GM21786 (cell line): ENCODE results near the gene KCNJ2.
A peak's percentile ranks its signal among the peaks of the same experiment; 100 is the strongest.

Experiments
- ATAC-seq: cut with Tn5 transposase; IDR thresholded peaks from one replicate; pipeline ENCODE4 v1.9.1; 2021; ENCODE audit not compliant: unreplicated experiment

KCNJ2 gene

DNA sequence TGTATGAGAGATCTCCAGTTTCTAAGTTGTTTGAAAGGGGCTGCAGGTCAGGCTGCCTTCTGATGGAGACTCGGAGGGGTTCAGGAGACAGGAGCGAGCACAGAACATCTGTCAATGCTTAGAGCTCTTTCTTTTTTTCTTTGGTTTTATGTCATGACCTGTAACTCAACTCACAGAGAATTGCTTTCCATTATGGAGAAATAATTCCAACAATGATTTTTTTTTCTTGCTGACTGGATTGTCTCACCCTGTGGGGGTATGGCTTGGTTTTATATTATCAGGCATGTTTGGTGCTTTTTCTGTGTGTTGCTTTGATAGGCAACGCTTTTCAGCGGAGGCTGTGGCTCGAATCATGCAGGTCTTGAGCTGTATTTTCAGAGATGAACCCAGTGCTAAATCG, 10.7 kb upstream of the KCNJ2 start:
- no peak for ATAC-seq

DNA sequence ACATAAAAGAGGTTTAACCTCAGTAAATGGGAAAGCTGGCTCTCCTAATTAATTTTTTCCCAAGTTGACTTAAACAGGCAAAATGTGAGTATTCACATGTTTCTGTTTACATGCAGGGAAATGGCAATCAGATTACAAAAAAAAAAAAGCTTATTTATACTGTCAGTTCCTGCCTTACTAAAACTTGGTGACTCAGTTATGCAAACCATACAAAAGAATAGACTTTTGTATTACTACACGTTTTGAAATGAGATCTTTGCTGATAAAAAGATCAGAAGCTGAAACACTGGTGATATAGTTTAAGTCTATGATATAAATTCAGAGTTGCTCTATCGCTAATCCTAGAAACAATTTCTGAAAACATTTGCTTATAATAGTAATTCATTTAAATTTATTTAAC, 9.4 kb upstream of the KCNJ2 start:
- no peak for ATAC-seq

DNA sequence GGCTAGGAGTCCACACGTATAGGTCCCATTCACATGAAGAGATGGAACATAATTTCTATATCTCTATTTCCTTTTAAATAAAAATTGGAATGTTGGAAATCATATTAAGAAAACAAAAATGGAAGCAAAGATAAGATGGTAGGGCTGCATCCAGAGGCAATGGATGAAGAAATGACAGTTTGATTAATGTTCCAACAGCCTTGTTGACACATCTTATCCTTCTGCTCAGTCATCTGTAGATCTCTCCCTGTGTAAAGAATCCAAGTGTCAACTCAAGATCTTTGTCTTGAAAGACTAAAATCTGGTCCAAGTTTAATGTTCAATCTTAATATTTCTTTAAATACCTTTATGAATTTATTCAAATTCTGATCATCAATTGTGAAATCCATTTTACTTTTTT, 7.8 kb upstream of the KCNJ2 start:
- ATAC-seq: no peak

DNA sequence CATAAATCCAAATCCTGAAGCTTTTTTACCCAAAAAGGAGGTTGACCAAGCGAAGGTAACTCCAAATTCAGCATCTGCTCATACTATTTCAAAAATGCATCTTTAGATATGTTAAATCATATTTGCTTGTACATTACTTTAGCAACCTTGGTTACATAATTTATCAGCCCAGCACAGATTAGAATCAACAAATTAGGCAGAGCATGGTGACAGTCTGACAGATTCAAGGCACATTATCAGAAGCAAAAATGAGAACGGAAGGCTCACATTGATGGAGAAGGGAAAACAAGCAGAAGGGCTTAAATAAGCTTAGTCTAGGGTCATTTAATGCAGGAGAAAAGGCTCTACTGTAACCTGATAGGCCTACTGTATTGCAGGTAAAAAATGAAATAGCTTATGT, 3.9 kb upstream of the KCNJ2 start:
- ATAC-seq: no peak

DNA sequence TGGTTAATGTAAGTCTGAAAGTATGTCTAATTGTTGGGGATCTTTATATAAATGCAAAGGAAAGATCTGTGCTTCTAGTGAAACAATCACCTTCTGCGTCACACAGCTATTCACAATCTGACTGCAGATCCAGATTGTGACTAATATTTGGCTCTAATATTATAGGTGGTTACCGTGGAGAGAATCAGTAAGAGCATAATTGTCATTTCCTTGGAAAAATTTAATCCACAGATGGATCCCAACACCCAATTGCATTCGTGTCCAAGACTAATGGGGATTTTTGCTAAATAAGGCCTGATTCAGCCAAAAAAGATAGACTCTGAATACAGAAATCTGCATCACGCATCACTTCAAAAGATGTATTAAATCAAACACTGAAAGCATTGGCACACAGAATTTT, 2.7 kb upstream of the KCNJ2 start:
- ATAC-seq: no peak

DNA sequence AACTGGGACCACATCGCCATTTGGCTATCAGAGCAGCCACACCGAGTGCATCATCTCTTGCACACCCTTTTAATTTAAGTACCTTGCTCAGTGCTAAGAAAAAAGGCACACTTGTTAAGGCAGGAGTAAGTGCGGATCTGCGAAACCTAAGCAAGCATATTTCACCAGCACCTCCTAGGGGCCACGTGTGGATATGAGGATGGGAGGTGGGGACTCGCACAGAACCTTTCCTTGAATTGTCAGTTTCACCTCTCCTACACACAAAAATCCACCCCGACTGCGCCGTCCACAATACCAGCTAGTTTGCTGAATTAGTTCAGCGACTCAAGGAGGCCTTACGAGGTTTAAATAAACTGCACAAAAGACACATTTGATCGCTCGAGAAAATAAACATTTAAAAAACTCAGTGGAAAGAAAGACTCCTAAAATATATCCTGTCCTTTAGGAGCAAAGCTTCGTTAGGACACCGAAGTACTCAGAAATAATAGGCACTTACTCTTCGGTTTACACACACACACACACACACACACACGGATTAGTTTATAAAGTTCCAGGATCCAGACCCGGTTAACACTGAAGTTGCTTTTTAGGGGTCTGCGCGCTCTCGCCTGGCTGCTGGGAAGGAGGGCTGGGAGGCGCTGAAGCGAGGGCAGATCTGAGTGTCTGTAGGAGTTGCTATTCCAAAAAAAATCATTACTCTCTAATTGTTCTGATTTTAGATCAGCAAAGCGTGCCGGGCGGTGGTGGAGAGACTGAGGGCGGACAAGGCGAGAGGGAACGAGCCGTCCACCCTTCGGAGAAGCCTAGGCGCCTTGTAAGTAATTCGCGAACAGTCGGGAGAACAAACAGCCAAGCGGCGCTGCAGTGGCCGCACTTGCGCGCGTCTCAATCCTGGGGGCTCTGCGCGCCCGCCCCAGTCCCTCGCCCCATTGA, 1.0 kb upstream of the KCNJ2 start:
- ATAC-seq: peak; percentile 27

DNA sequence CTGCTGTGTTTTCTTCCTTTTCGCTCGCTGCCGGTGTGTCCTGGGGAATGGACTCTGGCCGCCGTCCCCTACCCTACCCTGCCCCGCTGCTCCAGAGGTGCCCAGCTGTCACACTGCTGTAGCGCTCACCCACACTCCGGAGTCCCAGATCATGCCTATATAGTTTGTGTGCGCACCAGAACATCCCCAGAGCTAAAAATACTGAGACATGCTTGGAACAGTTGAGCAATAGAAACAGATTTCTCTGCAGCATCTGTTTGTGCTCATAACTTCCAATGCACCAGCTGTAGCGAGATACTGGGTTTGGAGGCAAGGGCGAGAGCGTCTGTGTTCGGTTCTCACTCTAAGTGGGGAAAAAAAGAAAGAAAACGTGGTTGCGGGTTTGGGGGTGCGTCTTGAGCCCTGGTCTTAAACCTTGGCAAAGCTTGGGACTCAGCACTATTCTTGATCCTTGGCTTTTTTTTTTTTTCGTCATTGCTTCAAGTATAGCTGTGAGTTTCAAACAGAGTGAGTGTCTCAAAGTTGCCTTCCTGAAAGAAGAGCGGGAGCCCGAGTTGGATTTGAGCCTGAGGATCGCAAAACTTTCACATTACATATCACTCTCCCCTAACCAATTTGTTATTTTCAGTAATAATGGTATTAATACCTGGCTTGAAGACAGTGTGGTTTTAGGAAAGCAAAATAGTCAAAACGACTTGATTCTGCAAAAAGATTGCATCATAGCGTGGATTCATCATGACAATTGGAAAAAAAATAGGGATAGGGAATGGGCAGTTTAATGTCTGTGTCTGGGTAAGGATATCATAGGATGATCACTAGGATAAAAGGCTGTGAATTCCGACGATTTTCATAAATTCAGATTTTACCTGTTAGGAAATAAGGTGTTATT, 621 bp downstream of the KCNJ2 start:
- ATAC-seq: no peak

DNA sequence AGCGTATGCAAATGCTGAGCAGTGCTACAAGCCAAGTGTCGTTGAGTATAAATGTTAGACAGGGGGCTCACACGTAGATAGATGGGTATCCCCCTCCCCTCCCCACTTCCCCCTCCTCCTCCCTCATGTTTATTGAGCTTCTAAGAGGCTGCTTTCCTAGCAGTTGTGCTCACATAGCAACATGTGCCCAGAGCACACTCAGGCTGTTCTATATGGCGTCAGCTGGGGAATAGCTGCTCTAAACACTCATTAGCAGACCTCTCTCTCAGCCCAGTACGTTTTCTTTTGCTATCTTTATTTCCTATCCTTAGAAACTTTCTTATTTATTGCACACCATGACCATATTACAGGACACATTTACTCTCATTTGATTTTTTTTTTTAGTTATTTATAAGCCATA, 1.8 kb downstream of the KCNJ2 start:
- no peak for ATAC-seq

DNA sequence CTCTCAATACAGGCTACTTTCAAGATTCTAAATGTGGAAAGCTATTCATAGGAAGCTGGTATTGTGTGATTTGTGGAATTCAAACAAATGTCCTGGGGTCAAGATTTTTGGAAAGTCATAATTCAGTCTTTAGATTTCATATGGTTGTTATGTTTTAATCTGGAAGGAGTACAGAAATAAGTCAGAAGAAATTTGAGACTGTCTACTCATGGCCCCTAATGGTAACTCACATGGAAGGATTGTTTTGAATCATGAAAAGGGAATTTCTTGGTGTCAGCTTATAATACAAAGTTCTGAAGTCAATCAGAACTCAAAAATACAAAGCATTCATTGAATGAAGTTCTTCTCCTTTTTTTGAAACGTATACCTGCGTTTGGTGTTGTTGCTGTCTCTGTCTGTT, 3.1 kb downstream of the KCNJ2 start:
- ATAC-seq: no peak

DNA sequence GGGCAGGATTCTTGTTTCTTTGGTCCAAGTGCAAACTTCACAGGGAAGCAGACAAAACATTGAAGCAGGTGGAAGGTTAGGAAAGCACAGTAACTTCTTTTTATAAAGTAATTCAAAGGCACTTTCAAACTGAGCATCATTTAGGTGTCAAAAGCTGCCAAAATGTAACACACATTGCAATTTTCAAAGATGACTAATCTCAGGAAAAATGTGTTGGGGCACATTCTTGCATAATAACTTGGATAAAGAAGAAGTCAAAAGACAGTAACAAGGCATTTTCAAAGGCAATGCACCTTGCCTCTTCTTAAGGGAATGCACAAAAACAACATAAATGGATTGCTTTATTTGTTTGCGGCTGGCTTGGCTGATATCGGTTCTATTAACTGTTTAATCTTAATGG, 3.6 kb downstream of the KCNJ2 start:
- no peak for ATAC-seq

DNA sequence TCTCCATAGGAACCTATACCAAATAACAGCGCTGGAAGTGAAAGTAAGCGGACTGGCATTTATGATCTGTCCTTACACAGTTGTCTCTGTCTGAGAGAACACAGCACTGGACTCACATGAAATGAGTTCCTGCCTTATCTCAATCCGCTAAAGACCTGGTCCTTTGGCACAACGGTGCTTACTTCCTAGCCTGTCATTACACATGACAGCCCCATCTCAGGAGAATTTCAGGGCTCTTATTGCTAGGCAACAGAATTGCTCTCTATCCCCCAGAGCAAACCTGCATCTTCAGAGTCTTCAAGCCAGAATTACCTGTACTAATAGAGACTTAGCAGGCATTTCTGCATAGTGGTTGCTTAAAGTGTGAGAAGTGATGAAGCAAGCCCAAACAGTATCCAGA, 4.3 kb downstream of the KCNJ2 start:
- ATAC-seq: no peak

DNA sequence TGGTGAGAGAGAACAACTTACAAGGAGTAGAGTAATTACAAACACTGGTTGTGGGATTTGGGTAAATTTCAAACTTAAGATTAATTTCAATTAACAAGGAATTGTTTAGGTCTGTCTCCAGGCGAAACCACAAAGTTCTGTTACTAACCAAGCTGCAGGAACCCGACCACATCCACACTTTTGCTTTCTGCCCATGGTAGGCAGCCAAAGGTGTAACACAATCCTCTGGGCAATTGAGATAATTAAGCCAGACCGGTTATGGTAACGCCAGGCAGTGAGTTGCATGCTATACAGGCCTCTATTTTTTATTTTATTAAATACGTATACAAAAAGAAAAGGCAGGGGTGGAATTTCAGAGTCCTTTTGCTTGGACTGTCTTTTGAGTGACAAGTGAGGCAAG, 12.0 kb downstream of the KCNJ2 start:
- no peak for ATAC-seq

DNA sequence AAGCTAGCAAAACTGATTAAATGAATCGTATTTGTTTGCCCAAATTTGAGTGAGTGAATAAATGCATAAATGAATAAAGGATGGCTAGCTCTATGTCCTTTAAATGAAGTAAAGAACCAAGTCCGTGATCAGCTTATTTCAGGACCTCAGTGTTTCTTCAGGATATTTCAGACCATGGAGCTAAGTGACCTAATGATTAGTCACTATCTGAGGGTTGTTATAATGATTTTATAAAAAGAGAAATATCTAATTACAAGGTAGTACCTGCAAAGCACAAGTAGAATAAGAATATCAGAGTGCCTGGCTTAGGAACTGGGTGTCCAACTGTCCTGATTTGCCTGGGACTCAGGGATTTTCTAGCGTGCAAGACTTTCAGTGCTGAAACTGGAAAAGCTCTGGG, 12.5 kb downstream of the KCNJ2 start:
- no peak for ATAC-seq

DNA sequence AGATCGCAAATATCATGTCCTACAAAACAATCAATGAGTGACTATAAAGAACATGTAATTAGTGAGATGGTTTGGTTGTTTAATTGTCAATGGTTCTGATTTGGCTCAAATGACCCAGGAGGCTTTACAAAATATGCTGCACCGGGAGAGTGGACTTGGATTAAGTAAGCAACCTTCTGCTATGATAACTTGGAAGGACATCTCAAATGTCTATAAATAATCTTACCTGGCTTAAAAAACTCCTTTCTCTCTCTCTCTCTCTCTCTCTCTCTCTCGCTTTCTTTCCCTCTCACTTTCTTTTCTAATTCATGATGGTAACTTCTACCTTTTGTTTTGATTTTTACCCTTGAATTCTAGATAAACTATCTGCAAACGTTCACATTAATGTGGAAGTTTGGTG, 14.2 kb downstream of the KCNJ2 start:
- ATAC-seq: no peak

DNA sequence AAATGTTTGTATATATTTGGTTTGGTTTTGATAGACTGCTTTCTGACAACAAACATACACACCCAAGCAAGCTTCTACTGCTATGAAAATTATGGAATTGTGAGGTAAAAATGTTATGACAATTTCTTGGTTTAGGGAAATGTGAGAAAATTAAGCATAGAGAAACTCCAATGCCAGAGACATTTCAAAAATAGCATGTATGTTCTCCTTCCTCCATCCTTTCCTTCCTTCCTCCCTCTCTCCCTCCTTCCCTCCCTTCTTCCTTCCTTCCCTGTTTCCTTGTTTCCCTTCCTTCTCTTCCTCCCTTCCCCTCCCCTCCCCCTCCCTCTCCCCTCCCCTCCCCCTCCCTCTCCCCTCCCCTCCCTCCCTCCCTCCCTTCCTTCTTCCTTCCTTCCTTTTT, 14.9 kb downstream of the KCNJ2 start:
- no peak for ATAC-seq

DNA sequence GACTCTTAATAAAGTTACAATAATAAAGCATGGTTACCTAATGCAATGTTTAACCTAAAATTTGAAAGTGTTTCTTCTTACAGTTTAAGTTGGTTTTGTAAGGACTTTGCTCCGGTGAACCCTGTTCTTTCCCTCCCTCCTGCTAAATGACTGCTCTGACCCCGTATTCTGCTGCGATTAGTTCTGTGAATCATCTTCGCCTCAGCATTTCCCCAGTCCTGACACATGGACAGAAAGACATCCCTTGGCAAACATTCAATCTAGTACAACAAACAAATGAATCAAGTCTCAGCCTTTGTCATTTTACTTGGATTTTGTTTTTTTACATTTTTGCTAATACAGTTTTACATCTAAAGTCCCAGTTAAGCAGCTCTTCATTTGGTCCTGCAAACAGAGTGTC, 15.4 kb downstream of the KCNJ2 start:
- ATAC-seq: no peak

DNA sequence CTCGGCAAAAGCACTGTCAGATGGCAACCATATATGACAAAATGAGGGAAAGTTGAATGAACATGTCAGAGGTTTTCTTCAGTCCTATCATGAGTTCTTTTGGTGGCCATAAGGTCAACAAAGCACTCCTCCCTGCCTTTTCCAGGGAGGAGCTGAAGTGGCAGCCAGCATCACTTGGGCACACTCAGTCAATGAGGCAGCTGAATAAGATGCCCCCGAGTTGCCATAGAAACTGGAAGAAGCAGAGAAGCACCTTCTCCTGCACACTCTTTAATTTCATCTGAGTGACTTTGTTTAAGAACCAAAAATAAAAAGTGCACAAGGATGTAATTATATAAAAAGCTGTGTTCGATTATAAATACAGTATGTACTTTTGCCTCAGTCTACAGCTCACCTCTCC, 16.0 kb downstream of the KCNJ2 start:
- no peak for ATAC-seq

DNA sequence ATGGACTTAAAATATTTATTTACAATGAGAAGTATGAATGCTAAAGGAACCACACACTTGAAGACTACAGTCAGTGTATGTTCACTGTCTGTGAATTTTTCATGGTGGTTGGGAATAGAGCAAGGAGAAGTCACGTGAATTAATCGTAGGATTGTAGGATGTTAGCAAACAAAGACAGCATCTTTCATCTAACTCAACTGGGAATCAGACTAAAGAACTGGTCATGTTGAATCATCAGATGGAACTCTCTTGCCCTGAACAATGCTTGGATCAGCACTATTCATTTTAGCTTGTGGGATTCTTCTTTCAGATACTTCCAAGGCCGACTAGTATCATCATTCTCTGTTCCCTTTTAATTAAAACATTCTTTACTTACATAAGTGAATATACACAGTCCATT, 18.1 kb downstream of the KCNJ2 start:
- no peak for ATAC-seq

DNA sequence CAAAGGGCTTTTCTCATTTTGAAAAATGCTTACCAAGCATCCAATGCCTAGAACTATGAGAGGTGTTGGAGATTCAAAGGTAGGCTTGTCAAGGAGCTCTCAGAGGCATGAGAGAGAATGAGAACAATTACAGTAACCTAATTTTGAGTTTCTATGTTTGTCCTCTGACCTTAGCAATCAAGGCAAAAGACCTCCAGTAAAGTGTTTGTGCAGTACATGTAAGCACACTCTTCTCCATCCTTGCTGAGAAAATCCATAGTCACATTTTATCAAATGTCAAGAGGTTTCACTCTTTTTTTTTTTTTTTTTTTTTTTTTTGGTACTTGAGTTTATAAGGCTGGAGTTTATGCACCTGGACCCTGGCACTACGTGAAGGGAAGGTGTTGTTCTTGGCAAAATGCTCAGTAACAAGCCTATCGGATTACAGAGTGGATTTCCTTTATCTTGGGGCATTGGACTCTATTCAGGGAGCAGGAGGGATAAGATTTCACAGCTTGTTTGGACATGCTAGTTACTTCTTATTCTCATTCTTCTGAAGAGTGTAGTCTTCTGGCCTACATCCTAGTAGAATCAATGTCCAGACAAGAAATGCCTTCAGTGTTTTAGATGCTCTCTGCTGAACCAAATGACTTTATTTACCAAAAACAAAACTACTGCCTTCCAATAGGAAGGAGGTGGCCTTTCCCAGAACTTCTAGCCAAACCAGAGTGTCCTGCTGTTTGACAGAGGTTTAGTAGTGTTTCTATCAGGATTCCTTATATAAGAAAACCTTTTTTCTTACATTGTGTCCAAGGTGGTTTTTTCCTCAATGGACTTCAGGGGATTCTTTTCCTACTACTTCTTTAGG, 21.9 kb downstream of the KCNJ2 start:
- ATAC-seq: no peak

DNA sequence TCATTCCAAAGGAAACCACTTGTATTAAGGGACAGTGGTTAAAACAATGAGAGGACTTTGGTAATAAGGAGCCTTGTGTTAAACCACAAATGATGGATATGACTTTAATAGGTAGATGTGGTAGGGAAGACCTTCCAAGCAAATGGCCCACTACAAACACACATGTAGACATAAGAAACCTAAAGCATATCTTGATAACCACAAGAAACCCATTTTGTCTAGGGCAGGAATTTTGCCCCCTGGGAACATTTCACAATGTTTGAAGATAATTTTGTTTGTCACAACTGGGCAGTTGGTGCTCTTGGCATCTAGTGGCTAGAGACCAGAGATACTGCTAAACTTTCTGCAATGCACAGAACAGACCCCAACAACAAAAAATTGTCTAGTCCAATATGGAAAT, 25.8 kb downstream of the KCNJ2 start:
- no peak for ATAC-seq

DNA sequence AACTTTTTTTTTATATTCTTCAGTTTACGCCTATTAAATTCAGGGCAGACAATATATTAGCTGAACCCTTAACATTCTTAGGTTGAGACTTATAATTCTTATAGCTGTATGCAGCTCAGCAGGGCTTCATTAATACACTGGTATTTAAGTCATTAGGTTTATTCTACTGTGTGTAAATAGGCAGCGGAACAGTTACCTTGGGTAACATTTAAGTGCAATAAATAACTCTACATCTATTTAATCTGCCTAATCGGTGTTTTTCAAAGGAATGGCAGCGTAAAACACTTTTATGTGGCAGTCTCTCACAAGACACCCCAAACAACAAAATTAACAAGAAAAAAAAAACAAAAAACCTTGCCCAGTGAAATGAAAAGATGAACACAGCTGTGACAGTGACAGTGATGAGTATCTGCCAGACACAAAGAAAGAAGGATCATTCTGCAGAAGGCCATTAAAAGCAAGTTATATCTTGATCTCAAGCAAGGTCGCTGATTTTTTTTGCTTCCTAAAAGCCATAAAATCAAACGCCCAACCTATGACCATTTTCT, 32.6 kb downstream of the KCNJ2 start:
- no peak for ATAC-seq
